Activated CD4-positive, alpha-beta T cell treated with anti-CD3 and anti-CD28 coated beads for 1 hour (primary cell): ENCODE measurements around the gene HK1.
"Not testable (repeated sequence)": the region's sequence is repeated elsewhere in the genome, so short reads cannot be mapped to it uniquely, and the experiment has no call there.

Experiments used
- DNase-seq: peaks from one replicate; pipeline ENCODE4 v3.0.0-alpha.2; 2020

Gene HK1

DNA sequence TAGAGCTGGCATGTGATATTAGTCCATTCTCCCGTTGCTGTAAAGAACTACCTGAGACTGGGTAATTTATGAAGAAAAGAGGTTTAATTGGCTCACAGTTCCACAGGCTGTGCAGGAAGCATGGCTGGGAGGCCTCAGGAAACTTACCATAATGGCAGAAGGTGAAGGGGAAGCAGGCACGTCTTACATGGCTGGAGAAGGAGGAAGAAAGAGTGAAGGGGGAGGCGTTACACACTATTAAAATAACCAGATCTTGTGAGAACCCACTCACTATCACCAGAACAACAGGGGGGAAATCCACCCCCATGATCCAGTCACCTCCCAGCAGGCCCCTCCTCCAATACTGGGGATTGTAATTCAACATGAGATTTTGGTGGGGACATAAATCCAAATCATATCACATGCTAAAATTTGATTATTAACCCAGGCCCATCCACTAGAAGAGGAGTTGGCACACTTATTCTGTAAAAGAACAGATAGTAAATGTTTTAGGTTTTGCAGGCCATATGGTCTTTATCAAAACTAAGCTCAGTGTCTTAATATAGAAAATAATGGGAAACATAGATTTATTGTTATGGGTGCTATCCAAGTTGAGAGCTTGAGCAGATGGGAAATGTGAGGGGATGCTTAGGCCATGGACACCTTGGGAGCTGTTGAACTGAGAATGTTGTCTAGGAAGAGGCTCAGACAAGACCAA is 18.6 kb upstream of the HK1 start:
- DNase-seq, result no peak

GRCh38 chr10:69261184-69261583 is 17.1 kb upstream of the HK1 start:
- no peak for DNase-seq

DNA sequence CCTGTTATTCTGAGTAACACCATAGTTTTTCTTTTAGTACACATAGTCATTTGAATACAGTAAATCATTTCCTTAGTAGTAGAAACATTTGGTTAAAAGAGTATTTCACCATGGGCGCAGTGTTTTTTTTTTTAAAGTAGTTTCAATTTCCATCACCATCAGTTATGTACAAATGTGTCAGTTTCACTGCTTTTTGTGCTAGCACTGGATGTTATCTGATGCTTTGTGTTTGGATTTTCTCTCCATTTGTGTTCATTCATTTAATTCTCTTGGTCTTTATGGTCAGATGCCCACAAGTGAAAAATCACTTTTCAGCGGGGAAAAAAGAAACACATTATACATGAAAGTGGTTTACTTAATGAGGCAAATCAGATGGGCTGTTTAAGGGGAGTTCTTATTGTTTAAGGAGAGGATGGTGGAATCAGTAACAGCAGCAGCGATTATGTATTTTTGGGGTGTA is 16.0 kb upstream of the HK1 start:
- DNase-seq, result no peak

- DNase-seq, result no peak
Observed at GRCh38 chr10:69265521-69265920, 12.8 kb upstream of the HK1 start.

GRCh38 chr10:69268761-69269416 is 9.4 kb upstream of the HK1 start:
- DNase-seq, result no peak

- DNase-seq, result no peak
Observed at GRCh38 chr10:69269761-69270160, 8.5 kb upstream of the HK1 start.

DNA sequence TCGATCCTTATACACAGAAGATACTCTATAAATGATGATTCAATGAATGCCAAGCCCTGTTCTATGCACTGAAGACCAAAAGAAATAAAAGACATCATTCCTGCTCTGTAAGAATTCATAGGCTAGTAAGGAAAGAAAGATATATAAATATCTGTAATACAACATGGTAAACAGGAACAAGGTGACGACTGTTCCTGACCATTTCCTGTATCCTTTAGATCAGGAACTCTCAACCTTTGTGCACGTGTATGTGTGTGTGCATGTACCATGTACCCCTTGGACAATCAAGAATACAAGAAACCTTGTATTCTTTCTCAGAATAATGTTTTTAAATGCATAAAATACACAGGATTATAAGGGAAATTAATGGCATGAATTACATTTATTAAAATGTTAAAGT is 7.3 kb upstream of the HK1 start:
- no peak for DNase-seq

- no peak for DNase-seq
Observed at GRCh38 chr10:69272624-69273023, 5.7 kb upstream of the HK1 start.

DNA sequence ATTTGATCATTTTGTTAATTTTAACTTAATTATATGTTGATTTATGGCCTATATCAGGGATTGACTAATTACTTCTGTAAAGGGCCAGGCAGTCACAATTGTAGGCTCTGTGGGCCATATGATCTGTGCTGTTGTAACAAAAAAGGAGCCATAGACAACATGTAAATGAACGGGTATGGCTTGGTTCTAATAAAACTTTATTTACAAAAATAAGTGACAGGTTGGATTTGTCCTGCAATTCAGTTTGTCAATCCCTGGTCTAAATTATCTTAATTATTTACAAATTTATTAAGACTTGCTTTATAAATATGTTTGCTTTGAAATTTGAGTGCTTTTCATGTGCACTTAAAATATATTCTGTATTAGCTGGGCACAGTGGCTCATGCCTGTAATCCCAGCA is 2.9 kb upstream of the HK1 start:
- DNase-seq, result no peak

GRCh38 chr10:69276503-69276902 is 1.8 kb upstream of the HK1 start:
- no peak for DNase-seq

DNA sequence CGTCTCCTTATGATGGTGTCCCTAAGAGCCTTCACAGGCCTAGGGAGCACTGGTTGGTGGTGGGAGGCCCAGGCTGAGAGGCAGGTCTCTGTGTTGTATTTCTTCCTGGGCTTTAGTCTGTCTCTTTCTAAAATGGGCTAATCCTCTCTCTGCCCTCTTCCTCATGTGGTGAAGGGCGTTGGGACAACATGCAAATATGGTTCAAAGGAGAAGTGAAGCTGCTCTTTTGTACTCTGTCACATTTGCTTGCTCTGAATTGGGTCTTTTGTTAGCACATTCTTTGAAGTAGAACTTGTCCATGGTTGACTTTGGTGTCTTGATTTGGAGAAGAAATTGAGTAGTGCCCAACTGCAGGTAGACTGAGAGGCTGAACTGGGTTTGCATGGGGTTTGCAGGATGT is 814 bp downstream of the HK1 start:
- no peak for DNase-seq

GRCh38 chr10:69281507-69282413 is 3.5 kb downstream of the HK1 start:
- DNase-seq, result no peak

GRCh38 chr10:69284402-69284801 is 6.1 kb downstream of the HK1 start:
- DNase-seq, result not testable (repeated sequence)

DNA sequence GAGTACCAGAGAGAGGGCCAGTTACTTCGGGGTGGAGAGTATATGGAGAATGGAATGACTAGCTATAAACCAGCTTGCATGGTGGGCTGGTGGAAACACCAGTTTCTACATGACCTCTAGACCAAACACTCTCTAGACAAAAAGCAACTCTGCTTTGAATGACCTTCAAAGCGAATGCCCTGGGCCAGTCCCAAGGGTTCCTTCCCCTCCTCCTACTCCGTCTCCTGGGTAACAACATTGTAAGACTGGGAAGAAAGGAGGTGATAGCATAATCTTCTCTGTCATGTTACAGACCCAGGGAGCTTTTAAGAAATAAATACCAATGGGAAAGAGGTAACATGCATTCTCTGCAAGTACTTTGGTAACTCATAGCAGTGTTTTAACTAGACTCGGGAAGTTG is 7.4 kb downstream of the HK1 start:
- no peak for DNase-seq

- DNase-seq, result no peak
Observed at GRCh38 chr10:69287181-69287580, 8.9 kb downstream of the HK1 start.

GRCh38 chr10:69290993-69291392 is 12.7 kb downstream of the HK1 start:
- no peak for DNase-seq

GRCh38 chr10:69292459-69292858 is 14.2 kb downstream of the HK1 start:
- no peak for DNase-seq

DNA sequence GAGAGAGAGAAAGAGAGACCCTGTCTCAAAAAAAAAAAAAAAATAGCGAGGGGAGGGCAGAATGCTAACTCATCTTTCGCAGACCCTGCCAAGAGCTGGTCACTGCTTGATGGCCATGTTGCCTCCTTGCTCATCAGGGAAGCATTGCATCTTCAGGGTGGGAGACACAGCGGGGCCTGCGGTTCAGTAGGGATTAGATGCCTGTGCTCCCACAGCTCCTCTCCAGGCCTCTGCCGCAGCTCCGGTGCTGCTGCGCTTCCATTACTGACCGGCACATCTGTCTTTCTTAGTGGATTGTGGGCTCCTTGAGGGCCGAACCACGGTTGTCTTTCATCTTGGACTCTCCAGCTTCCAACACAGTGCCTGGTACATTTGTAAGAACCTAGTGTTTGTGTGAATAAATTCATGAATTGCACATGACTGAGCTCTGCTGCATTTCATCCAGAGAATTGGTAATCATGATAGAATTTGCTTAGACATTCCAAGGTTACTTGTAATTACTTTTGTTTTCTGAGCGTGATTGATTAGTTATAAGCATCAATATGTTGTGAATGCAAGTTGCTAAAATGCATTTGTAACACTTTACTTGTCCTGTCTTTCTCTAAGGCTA is 16.8 kb downstream of the HK1 start:
- no peak for DNase-seq

DNA sequence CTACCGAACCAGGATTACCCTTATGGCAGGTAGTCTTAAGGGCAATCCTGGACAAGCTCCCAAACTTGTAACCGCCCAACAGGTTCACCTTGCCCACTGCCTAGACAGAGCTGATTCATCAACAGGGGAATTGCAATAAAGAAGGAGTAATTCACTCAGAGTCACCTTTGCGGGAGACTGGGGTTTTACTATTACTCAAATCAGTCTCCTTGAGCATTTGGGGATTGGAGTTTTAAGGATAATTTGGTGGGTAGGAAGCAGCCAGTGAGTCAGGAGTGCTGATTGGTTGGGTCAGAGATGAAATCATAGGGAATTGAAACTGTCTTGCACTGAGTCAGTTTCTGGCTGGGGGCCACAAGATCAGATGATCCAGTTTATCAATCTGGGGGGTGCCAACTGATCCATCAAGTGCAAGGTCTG is 25.3 kb downstream of the HK1 start:
- no peak for DNase-seq

GRCh38 chr10:69306421-69306820 is 28.1 kb downstream of the HK1 start:
- no peak for DNase-seq

DNA sequence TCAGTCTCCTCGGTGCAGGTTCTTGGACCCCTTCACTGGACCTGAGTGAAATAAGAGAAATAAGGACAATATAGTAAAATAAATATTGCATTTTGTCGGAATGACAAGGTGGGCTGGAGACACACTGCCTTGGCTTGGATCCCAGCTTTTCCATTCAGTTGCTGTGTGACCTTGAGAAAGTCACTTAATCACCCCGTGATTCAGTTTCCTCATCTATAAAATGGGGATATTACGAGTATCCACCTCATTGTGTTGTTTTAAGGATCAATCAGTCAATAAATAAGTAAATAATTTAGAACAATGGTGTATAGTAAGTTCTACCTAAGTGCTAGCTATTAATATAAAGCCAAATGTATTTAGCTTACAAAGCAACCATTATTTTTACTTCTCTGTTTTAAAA is 29.1 kb downstream of the HK1 start:
- DNase-seq, result no peak

DNA sequence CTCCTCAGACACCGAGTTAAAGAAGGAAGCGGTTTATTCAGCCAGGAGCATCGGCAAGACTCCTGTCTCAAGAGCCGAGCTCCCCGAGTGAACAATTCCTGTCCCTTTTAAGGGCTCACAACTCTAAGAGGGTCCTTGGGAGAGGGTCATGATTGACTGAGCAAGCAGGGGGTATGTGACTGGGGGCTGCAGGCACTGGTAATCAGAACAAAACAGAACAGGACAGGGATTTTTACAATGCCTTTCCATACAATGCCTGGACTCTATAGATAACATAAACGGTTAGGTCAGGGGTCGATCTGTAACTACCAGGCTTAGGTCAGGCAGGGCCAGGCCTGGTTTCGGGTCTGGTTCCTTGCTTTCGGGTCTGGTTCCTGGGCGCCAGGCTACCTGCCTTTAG is 30.0 kb downstream of the HK1 start:
- DNase-seq, result not testable (repeated sequence)

DNA sequence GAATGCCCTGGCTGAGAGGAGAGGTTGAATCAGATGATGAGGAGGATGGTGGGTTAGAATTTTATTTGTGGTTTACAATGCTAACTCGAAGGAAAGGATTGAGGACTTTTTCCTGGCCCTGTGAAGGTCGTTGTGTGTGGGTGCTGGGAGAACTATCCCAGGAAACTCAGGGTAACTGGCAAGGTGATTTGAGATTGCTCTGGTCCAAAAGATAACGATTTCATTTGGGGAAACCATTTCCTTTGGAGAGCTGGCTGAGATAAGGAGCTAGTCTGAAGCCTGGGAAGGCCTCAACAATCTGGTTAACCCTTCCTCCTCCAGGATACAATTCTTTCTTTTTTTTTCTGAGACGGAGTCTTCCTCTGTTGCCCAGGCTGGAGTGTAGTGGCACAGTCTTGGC is 33.0 kb downstream of the HK1 start:
- DNase-seq, result no peak
